Endothelial cell of umbilical vein (primary cell): ENCODE measurements around the gene MEF2C. TPM values are rescaled to one million over a fixed set of nuclear protein-coding genes. Genes with fewer than 3 reads are reported as not detected.

ENCODE experiments used
- BruUV-seq: library from RNA; stranded (reverse); fragments of 400-500 nt; replicated peaks from 2 replicates; lab custom pipeline; 2021; lab: Mats Ljungman, UMichigan
- CTCF ChIA-PET: fragments of 300-600, 350-600 bp; sonication (Branson Sonifier 250); formaldehyde crosslinking; loops from one replicate; lab custom pipeline; 2021; ENCODE audit warnings: antibody characterized with exemption, inconsistent platforms; lab: Charles Lee
- POLR2A ChIA-PET: fragments of 300-600, 350-600 bp; sonication (Branson Sonifier 250); formaldehyde crosslinking; loops from one replicate; lab custom pipeline; 2021; ENCODE audit warnings: antibody characterized with exemption, inconsistent platforms; lab: Charles Lee
- DNase-seq: peaks from one replicate; pipeline ENCODE4 v3.0.0-alpha.2; 2011; ENCODE audit warnings: low read depth, low spot score
- FAIRE-seq: peaks from 2 replicates; lab custom pipeline; 2011; peaks lifted over from hg19 to GRCh38; lab: Jason Lieb, UNC
- H2AFZ ChIP-seq: 2 replicates; pipeline ENCODE4 v1.6.0; 2012; ENCODE audit warnings: low read depth, low read length, control low read depth, inconsistent platforms
- H3K27ac ChIP-seq: 2 replicates; pipeline ENCODE4 v1.5.1; 2011; ENCODE audit warnings: low read depth, mild to moderate bottlenecking, control low read depth, low read length, moderate library complexity; ENCODE audit not compliant: insufficient read depth
- H3K27me3 ChIP-seq, 2 experiments: 2 replicates each; pipeline versions ENCODE4 v1.6.0 to v1.6.1; 2011; ENCODE audit warnings: low read length in 2 of 2, mixed read lengths in 1 of 2; ENCODE audit not compliant: control insufficient read depth in 2 of 2, insufficient read depth in 2 of 2
- H3K36me3 ChIP-seq, 2 experiments: 2 replicates in 1 of 2; 3 replicates in 1 of 2; pipeline ENCODE4 v1.5.1; 2011; ENCODE audit warnings: low read length in 2 of 2, mild to moderate bottlenecking in 1 of 2, moderate library complexity in 1 of 2; ENCODE audit not compliant: control insufficient read depth in 2 of 2, insufficient read depth in 2 of 2; ENCODE audit errors: extremely low read depth in 1 of 2
- H3K4me1 ChIP-seq: 3 replicates; pipeline ENCODE4 v1.5.1; 2011; ENCODE audit warnings: mild to moderate bottlenecking, low read length; ENCODE audit not compliant: control insufficient read depth, insufficient read depth; ENCODE audit errors: extremely low read depth
- H3K4me2 ChIP-seq: 2 replicates; pipeline ENCODE4 v1.6.1; 2011; ENCODE audit warnings: low read length, control low read depth, mixed read lengths; ENCODE audit not compliant: insufficient read depth
- H3K4me3 ChIP-seq, 3 experiments: fragments of 200-600 bp in 1 of 3; sonication (generic), shearing (Covaris generic) in 1 of 3; replicated peaks in 1 of 3; 2 replicates each; pipeline ENCODE4 v1.5.1; 2011 to 2016; ENCODE audit warnings: control low read depth in 3 of 3, low read length in 3 of 3, mild to moderate bottlenecking in 2 of 3, inconsistent platforms in 1 of 3, low read depth in 1 of 3, moderate library complexity in 1 of 3; ENCODE audit not compliant: insufficient read depth in 1 of 3
- H3K79me2 ChIP-seq: 2 replicates; pipeline ENCODE4 v1.6.0; 2012; ENCODE audit warnings: low read length, inconsistent platforms; ENCODE audit not compliant: control insufficient read depth, insufficient read depth
- H3K9ac ChIP-seq: replicated peaks from 2 replicates; pipeline ENCODE3; 2011; ENCODE audit warnings: low read length, control low read depth; ENCODE audit not compliant: insufficient read depth; ENCODE audit errors: extremely low read depth
- H3K9me1 ChIP-seq: replicated peaks from 3 replicates; pipeline ENCODE4 v1.6.0; 2011; ENCODE audit warnings: mild to moderate bottlenecking, low read length; ENCODE audit not compliant: control insufficient read depth, insufficient read depth; ENCODE audit errors: extremely low read depth
- H3K9me3 ChIP-seq: replicated peaks from 2 replicates; pipeline ENCODE4 v1.5.1; 2012; ENCODE audit warnings: low read length, inconsistent platforms; ENCODE audit not compliant: control insufficient read depth, insufficient read depth
- H4K20me1 ChIP-seq: replicated peaks from 2 replicates; pipeline ENCODE3; 2011; ENCODE audit warnings: mild to moderate bottlenecking, low read length; ENCODE audit not compliant: control insufficient read depth, insufficient read depth; ENCODE audit errors: extremely low read depth
- CTCF ChIP-seq, 2 donors: IDR thresholded peaks; 1 replicate in 1 of 2; 2 replicates in 1 of 2; pipeline ENCODE4 v1.5.1; 2011; ENCODE audit warnings: low read length in 2 of 2, mild to moderate bottlenecking in 2 of 2, moderate library complexity in 2 of 2, control low read depth in 1 of 2, inconsistent platforms in 1 of 2, low read depth in 1 of 2; ENCODE audit not compliant: insufficient read depth in 1 of 2; ENCODE audit errors: extremely low read depth in 1 of 2
- EZH2 ChIP-seq: IDR thresholded peaks from 2 replicates; pipeline ENCODE4 v1.6.1; 2012; ENCODE audit warnings: borderline replicate concordance, low read depth, mild to moderate bottlenecking, moderate library complexity, low read length, inconsistent platforms; ENCODE audit not compliant: severe bottlenecking
- FOS ChIP-seq: IDR thresholded peaks from 2 replicates; pipeline ENCODE4 v1.6.1; 2011; ENCODE audit warnings: mild to moderate bottlenecking, low read length, moderate library complexity, borderline replicate concordance; ENCODE audit not compliant: insufficient read depth
- GATA2 ChIP-seq: IDR thresholded peaks from 2 replicates; pipeline ENCODE4 v1.7.0; 2011; ENCODE audit warnings: low read depth, mild to moderate bottlenecking, moderate library complexity, mixed read lengths, low read length; ENCODE audit not compliant: insufficient read length, insufficient read depth
- JUN ChIP-seq: IDR thresholded peaks from 2 replicates; pipeline ENCODE4 v1.6.1; 2011; ENCODE audit warnings: borderline replicate concordance, low read depth; ENCODE audit not compliant: insufficient read length, insufficient read depth
- MYC ChIP-seq: IDR thresholded peaks from one replicate; pipeline ENCODE4 v1.6.1; 2011; ENCODE audit warnings: mild to moderate bottlenecking, low read depth, low read length
- POLR2A ChIP-seq: IDR thresholded peaks from 2 replicates; pipeline ENCODE4 v1.6.1; 2012; ENCODE audit warnings: low read depth, mild to moderate bottlenecking, control low read depth, low read length
- POLR2AphosphoS5 ChIP-seq: IDR thresholded peaks from 2 replicates; pipeline ENCODE4 v1.6.1; 2012; ENCODE audit warnings: low read depth, mild to moderate bottlenecking, control low read depth, low read length, moderate library complexity; ENCODE audit not compliant: insufficient read depth
- dilution Hi-C: fragments of 300-500 bp; cut with MboI; formaldehyde crosslinking; loops from one replicate; pipeline ENCODE4 v1.15.0; 2019; ENCODE audit warnings: low sequenced_read_pairs; ENCODE audit not compliant: extremely low pct_ligation_motif_present
- intact Hi-C: fragments of 100-400 bp; cut with micrococcal nuclease; formaldehyde crosslinking; loops from one replicate; pipeline ENCODE4 v1.10.0; 2022
- polyA plus RNA-seq, 4 experiments: library from polyadenylated mRNA; depleted of rRNA in 3 of 4; stranded (reverse) in 3 of 4; unstranded in 1 of 4; fragments of >200 nt; gene quantifications; 2 replicates each; pipeline versions ENCODE4 v1.2.1 to v1.2.3, GENCODE V29; 2011 to 2012; ENCODE audit warnings: missing spikeins in 1 of 4
- total RNA-seq: library from RNA; stranded (reverse); gene quantifications from 2 replicates; pipeline ENCODE4 v1.2.3, GENCODE V29; 2021
- TF ChIP-seq, protein P1 (sequence below): IDR thresholded peaks from 2 replicates; pipeline ENCODE4 v1.6.1; 2011; ENCODE audit not compliant: insufficient read depth, insufficient read length

MEF2C gene
- total and polyA plus RNA-seq, 2 donors (not counting 3 experiments of a cell fraction or from before 2014, with no cell fraction given), result 21.2 to 67.7 TPM

GRCh38 chr5:88925692-88926490 is 42.9 kb upstream of the MEF2C start:
- DNase-seq, result no peak
- no peak for FAIRE-seq
- POLR2A ChIA-PET, result no interaction called here

More at GRCh38 chr5:88925692-88926490, 42.9 kb upstream of the MEF2C start:
- CTCF ChIA-PET, result interaction anchor here (0.6 to 1.5 kb wide), 2 partner anchors 9 to 15 kb away, joined by 3 to 4 read pairs; no protein-coding TSS in a partner anchor
- Histone ChIP-seq H3K27me3 (no peaks in the 10 kb centered on the region), H4K20me1 (no peaks in the 10 kb centered on the region), H3K79me2 (no peaks in the 10 kb centered on the region), H3K9ac (no peak overlapping the region), H2AFZ (no peak overlapping the region), H3K27ac (no peak overlapping the region), H3K4me2 (no peak overlapping the region), H3K9me1 (no peaks in the 10 kb centered on the region), H3K4me3 (no peak overlapping the region), H3K4me1 (no peaks in the 10 kb centered on the region), H3K9me3 (no peaks in the 10 kb centered on the region), H3K36me3 (no peaks in the 10 kb centered on the region)
- dilution Hi-C loops (no loop called here), intact Hi-C loops (no loop called here)
- TF ChIP-seq EZH2 (no peak), POLR2AphosphoS5 (no peak), POLR2A (no peak), GATA2 (no peak), FOS (no peak), MYC (no peak), CTCF (IDR thresholded peaks at IDR 0.05; ENCODE audit: extremely low read depth in 1 of 2, insufficient read depth in 1 of 2, low read depth in 1 of 2, low read length in 2 of 2) (no peak), JUN (no peak)
- TF ChIP-seq, protein P1, sequence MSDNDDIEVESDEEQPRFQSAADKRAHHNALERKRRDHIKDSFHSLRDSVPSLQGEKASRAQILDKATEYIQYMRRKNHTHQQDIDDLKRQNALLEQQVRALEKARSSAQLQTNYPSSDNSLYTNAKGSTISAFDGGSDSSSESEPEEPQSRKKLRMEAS, result no peak
- BruUV-seq, result no TSS peak
